Stimulated activated naive CD8-positive, alpha-beta T cell treated with anti-CD3 and anti-CD28 coated beads, Interleukin-15, Interleukin-2, amounts not matched to agents 100 ng/mL and 50 ng/mL, for 24 hours (primary cell): ENCODE measurements around the gene DNALI1.
"Not testable (repeated sequence)": the region's sequence is repeated elsewhere in the genome, so short reads cannot be mapped to it uniquely, and the experiment has no call there.

ENCODE experiments used
- H3K27ac Mint-ChIP-seq: one replicate; pipeline ENCODE4 v1.8.0; 2021; ENCODE audit warnings: mild to moderate bottlenecking, mixed read lengths
- H3K27me3 Mint-ChIP-seq: one replicate; pipeline ENCODE4 v1.8.0; 2021; ENCODE audit warnings: mixed read lengths
- H3K36me3 Mint-ChIP-seq: one replicate; pipeline ENCODE4 v1.8.0; 2021; ENCODE audit warnings: low read depth, mixed read lengths
- H3K4me1 Mint-ChIP-seq: one replicate; pipeline ENCODE4 v1.8.0; 2021; ENCODE audit warnings: low read depth, mixed read lengths
- H3K4me3 Mint-ChIP-seq: one replicate; pipeline ENCODE4 v1.8.0; 2021; ENCODE audit warnings: mild to moderate bottlenecking, mixed read lengths
- H3K9me3 Mint-ChIP-seq: one replicate; pipeline ENCODE4 v1.8.0; 2021; ENCODE audit warnings: mixed read lengths

Gene DNALI1

GRCh38 chr1:37567023-37567422 lies 10.3 kb downstream of the DNALI1 start:
- Mint-ChIP-seq H3K36me3 (peaks cover 73% of the 10 kb centered on the region), H3K4me3 (no peak overlapping the region), H3K4me1 (peaks cover 17% of the 10 kb centered on the region), H3K27ac (no peak overlapping the region), H3K27me3 (no peaks in the 10 kb centered on the region), H3K9me3 (no peaks in the 10 kb centered on the region)

GRCh38 chr1:37570528-37571334 lies 14.0 kb downstream of the DNALI1 start:
- Mint-ChIP-seq H3K4me3 (no peak overlapping the region), H3K36me3 (peaks cover 90% of the 10 kb centered on the region), H3K9me3 (no peaks in the 10 kb centered on the region), H3K27me3 (no peaks in the 10 kb centered on the region), H3K4me1 (peaks cover 48% of the 10 kb centered on the region), H3K27ac (peak overlapping the region; percentile 72)

- peaks cover 70% of the 10 kb centered on the region for H3K4me1 Mint-ChIP-seq
- no peaks in the 10 kb centered on the region for H3K9me3 Mint-ChIP-seq
- peak overlapping the region; percentile 15 for H3K4me3 Mint-ChIP-seq
- peak overlapping the region; percentile 68 for H3K27ac Mint-ChIP-seq
- H3K27me3 Mint-ChIP-seq, result no peaks in the 10 kb centered on the region
- H3K36me3 Mint-ChIP-seq, result peaks cover 82% of the 10 kb centered on the region
Observed at GRCh38 chr1:37574834-37575480, 18.2 kb downstream of the DNALI1 start.

GRCh38 chr1:37575692-37576091 lies 19.0 kb downstream of the DNALI1 start:
- peak overlapping the region; percentile 68 for H3K27ac Mint-ChIP-seq
- H3K4me3 Mint-ChIP-seq, result no peak overlapping the region
- H3K27me3 Mint-ChIP-seq, result no peaks in the 10 kb centered on the region
- H3K36me3 Mint-ChIP-seq, result peaks cover 83% of the 10 kb centered on the region
- H3K9me3 Mint-ChIP-seq, result no peaks in the 10 kb centered on the region
- H3K4me1 Mint-ChIP-seq, result peaks cover 67% of the 10 kb centered on the region

DNA sequence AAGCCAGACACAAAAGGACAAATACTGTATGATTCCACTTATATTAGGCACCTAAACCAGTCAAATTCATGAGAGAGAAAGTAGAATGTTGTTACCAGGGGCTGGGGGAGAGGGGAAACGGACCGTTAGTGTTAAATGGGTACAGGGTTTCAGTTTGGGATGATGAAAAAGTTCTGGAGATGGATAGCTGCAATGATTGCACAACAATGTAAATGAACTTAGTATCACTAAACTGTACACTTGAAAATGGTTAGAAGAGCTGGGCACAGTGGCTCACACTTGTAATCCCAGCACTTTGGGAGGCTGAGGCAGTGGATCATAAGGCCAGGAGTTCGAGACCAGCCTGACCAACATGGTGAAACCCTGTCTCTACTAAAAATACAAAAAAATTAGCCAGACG lies 27.8 kb downstream of the DNALI1 start:
- H3K4me3 Mint-ChIP-seq, H3K9me3 Mint-ChIP-seq, H3K27me3 Mint-ChIP-seq, H3K27ac Mint-ChIP-seq, H3K4me1 Mint-ChIP-seq: not testable (repeated sequence)
- H3K36me3 Mint-ChIP-seq, result peaks cover 81% of the 10 kb centered on the region

DNA sequence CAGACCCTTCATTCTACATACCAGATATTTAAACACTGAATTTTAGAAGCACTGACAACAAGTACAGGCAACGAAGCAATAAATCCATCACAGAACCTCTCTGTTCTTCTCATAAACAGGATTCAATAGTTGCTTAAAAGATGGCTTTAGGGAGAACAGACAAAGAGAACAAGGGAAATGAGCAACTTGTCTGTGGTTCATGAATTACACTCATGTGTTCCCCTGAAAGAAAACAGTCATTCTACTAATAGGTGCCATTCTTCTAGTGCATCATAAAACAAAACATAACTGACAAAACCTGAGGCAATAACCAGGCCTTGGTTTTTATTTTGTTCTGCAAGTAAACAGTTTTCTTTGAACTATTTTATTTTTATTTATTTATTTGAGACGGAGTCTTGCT lies 32.2 kb downstream of the DNALI1 start:
- Mint-ChIP-seq H3K4me3 (no peak overlapping the region), H3K27ac (no peak overlapping the region), H3K36me3 (peaks cover 79% of the 10 kb centered on the region), H3K4me1 (peaks cover 29% of the 10 kb centered on the region), H3K27me3 (no peaks in the 10 kb centered on the region), H3K9me3 (no peaks in the 10 kb centered on the region)

DNA sequence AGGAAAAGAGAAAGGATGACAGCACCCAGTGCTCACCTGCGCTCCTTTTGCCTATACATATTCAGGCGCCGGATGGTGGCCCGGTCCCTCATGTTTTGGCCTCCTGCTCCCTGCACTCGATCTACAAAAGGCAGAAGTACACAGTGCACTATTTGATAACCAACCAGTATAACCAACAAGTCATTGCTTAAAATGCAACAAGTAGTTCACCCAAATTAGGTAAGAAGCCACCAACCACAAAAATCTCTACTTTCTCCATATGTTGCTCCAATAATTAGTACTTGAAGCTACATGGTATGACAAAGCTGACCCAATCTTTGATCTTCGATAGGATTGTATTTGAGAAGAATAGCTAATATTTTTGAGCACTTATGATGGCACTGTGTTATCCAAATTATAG lies 37.0 kb downstream of the DNALI1 start:
- Mint-ChIP-seq H3K27ac (peak overlapping the region; percentile 49), H3K27me3 (no peaks in the 10 kb centered on the region), H3K9me3 (no peaks in the 10 kb centered on the region), H3K4me1 (peaks cover 42% of the 10 kb centered on the region), H3K36me3 (peaks cover 50% of the 10 kb centered on the region), H3K4me3 (peak overlapping the region; percentile 75)

- Mint-ChIP-seq H3K4me1 (peaks cover 42% of the 10 kb centered on the region), H3K4me3 (peak within 1 kb of the TSS; percentile 100), H3K9me3 (no peaks in the 10 kb centered on the region), H3K36me3 (peaks cover 37% of the 10 kb centered on the region), H3K27ac (peak within 1 kb of the TSS; percentile 97), H3K27me3 (no peaks in the 10 kb centered on the region)
Observed at GRCh38 chr1:37595440-37596181, 38.9 kb downstream of the DNALI1 start, which contains the start of gene GNL2. GNL2 (minus strand) TSS chr1:37595937; CDS start chr1:37595822, 115 bp downstream.

- H3K27ac Mint-ChIP-seq, result peak overlapping the region; percentile 97
- peaks cover 38% of the 10 kb centered on the region for H3K4me1 Mint-ChIP-seq
- peak overlapping the region; percentile 100 for H3K4me3 Mint-ChIP-seq
- H3K27me3 Mint-ChIP-seq, result no peaks in the 10 kb centered on the region
- no peaks in the 10 kb centered on the region for H3K9me3 Mint-ChIP-seq
- peaks cover 31% of the 10 kb centered on the region for H3K36me3 Mint-ChIP-seq
Observed at GRCh38 chr1:37596182-37596667, 39.5 kb downstream of the DNALI1 start.

- H3K4me1 Mint-ChIP-seq, result peaks cover 13% of the 10 kb centered on the region
- H3K27ac Mint-ChIP-seq, result no peak overlapping the region
- peaks cover 7% of the 10 kb centered on the region for H3K36me3 Mint-ChIP-seq
- H3K9me3 Mint-ChIP-seq, result no peaks in the 10 kb centered on the region
- no peak overlapping the region for H3K4me3 Mint-ChIP-seq
- H3K27me3 Mint-ChIP-seq, result peaks cover 5% of the 10 kb centered on the region
Observed at GRCh38 chr1:37599940-37600339, 43.2 kb downstream of the DNALI1 start.

DNA sequence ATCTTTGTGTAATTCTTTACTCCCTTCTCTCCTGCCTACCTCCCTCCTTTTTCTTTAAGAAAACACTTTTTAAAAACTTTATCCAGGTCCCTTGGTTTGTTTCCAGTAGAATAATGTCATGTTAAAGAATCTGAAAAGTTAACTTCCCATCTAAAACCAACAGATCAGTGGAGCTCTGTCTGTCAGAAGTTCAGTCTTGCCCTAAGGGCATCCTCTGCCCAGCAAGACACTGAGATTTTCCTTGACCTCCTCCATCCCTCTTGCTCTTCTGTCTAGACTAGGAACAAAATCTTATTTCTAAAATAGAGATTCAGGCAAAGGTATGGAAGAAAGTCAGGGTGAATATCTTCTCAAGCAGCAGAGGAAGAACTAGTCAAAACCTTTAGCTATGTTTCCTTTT lies 44.7 kb downstream of the DNALI1 start:
- H3K9me3 Mint-ChIP-seq, result no peaks in the 10 kb centered on the region
- H3K27me3 Mint-ChIP-seq, result peaks cover 5% of the 10 kb centered on the region
- H3K27ac Mint-ChIP-seq, result no peak overlapping the region
- no peaks in the 10 kb centered on the region for H3K36me3 Mint-ChIP-seq
- H3K4me3 Mint-ChIP-seq, result no peak overlapping the region
- H3K4me1 Mint-ChIP-seq, result peaks cover 5% of the 10 kb centered on the region

DNA sequence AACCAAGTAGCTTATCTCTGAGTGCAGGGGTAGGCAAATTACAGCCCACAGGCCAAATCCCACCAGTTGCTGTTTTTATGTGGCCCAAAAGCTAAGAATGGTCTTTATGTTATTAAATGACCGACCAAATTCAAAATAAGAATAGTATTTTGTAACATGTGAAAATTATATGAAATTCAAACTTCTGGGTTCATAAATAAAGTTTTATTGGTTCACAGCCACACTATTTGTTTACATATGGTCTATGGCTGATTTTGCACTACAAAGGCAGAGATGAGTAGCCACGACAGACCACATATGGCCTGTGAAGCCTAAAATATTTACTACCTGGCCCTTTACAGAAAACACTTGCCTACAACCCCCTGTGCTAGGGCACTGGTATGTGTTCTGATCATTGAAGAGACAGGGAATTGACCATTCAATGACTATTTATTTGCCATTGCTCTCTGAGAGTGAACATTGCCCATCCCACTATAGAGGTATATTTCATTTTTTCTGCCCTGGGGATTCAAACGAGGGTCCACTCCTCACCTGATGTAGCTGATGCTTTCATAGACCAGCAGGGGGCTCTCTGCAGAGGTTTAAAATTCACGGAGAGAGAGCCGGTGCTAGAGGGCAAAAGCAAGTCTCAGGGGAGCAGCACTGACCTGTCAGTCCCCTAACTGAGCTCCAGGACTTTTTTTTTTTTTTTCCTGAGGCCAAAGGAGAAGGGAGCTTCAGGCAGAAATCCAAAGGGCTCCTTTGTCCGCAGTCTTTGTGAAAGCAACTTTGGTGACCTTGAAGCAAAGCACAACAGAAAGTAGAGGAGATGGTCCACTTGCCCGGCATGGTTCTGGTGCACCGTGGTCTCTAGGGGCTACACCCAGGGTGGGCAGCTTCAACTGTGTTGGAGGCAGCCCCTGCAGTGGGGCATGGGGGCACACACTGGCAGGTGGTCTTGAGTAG lies 46.3 kb downstream of the DNALI1 start:
- H3K9me3 Mint-ChIP-seq, result no peaks in the 10 kb centered on the region
- H3K36me3 Mint-ChIP-seq, result no peaks in the 10 kb centered on the region
- no peak overlapping the region for H3K4me3 Mint-ChIP-seq
- no peak overlapping the region for H3K27ac Mint-ChIP-seq
- no peaks in the 10 kb centered on the region for H3K4me1 Mint-ChIP-seq
- H3K27me3 Mint-ChIP-seq, result peaks cover 5% of the 10 kb centered on the region

DNA sequence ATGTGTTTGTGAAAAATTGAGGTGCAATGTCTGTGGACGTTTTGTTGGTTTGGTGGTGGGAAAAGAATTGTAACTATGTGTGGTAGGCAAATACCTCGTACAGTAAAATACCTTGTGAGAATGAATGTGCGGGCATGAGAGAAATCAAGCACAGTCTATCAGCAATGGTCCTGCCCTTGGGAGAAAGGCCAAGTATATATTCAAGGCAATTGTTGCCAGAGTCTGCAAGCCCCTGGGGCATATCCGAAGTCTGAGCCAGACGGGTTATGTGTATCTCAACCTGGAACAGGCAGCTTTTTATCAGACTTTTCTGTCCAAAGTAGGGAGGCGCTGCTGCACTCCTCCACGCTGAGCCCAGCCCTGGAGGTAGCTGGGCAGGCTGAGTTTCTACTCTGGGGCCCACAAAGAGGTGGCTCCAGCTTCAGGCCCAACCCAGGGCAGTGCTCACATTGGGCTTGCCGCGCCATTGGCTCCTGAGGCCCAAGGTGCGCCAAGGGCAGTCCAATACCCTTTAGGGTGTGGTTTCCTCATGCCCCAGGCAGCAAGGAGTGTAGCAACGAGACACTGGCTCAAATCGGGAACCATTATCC lies 48.4 kb downstream of the DNALI1 start:
- no peak overlapping the region for H3K4me3 Mint-ChIP-seq
- no peaks in the 10 kb centered on the region for H3K36me3 Mint-ChIP-seq
- no peak overlapping the region for H3K27ac Mint-ChIP-seq
- no peaks in the 10 kb centered on the region for H3K4me1 Mint-ChIP-seq
- H3K27me3 Mint-ChIP-seq, result peaks cover 5% of the 10 kb centered on the region
- H3K9me3 Mint-ChIP-seq, result no peaks in the 10 kb centered on the region
